GM19193 (cell line): Measurements from ENCODE around the gene UHRF1.

Source experiments
- POLR2A ChIP-seq: IDR thresholded peaks from 4 replicates; pipeline ENCODE4 v1.6.1; 2011; ENCODE audit not compliant: insufficient read depth, insufficient read length; ENCODE audit errors: extremely low read depth

Gene UHRF1

GRCh38 chr19:4993683-4994082 lies 84.4 kb downstream of the UHRF1 start:
- no peak for TF ChIP-seq POLR2A

DNA sequence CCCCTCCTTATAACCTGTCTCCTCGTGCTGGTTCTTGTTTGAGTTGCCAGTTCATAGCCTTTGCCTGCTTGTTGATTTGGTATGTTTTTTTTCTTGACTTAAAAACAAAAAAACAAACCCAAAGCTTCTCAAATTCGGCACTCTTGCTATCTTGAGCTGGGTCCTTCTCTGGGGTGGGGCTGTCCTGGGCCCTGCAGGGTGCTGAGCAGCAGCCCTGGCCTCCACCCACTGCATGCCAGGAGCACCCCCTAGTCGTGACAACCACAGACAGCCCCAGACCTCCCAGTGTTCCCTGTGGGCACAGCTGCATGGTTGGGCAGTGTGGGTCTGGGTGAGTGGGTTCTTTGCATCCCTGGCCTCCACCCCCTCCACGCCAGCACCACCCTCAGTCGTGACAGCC lies 87.4 kb downstream of the UHRF1 start:
- no peak for TF ChIP-seq POLR2A

- TF ChIP-seq POLR2A: no peak
Observed at GRCh38 chr19:4997297-4997696, 88.0 kb downstream of the UHRF1 start.

GRCh38 chr19:5000120-5000611 lies 90.9 kb downstream of the UHRF1 start:
- TF ChIP-seq POLR2A: no peak

GRCh38 chr19:5001615-5002014 lies 92.3 kb downstream of the UHRF1 start:
- no peak for TF ChIP-seq POLR2A

GRCh38 chr19:5002143-5002542 lies 92.8 kb downstream of the UHRF1 start:
- TF ChIP-seq POLR2A: no peak

- TF ChIP-seq POLR2A: no peak
Observed at GRCh38 chr19:5003781-5004180, 94.5 kb downstream of the UHRF1 start.

- TF ChIP-seq POLR2A: no peak
Observed at GRCh38 chr19:5005096-5005495, 95.8 kb downstream of the UHRF1 start.

DNA sequence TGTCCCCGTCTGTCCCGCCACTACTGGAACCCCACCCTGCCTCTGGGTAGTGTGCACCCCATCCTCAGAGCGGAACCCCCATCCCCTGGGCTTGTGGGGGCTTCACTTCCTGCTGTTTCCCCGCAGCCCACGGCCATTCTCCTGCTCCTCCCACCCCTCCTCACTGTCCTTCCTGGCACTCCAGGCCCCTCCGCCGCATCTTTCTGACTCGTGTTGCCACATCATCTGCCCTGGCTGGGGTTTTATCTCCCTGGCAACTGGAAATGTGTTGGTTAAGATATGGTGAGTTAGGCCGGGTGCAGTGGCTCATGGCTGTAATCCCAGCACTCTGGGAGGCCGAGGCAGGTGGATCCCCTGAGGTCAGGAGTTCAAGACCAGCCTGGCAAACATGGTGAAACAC lies 96.9 kb downstream of the UHRF1 start:
- TF ChIP-seq POLR2A: no peak

DNA sequence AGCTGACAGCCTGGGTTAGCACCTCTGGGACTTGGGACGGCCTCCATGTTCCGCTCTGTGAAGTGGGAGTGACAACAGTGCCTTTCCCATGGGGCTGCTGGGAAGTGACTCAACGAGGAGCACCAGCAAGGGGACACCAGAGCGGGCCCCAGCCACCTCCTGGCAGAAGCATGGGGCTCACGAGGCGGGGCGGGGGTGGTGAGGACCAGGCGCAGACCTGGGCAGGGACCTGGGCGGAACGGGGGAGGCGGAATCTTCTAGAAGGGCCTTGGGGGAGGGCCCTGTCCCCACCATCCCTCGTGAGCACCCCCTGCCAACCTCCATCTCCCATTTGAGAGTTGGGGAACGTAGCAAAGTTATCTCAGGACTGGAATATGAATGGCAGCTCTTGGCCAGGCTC lies 97.5 kb downstream of the UHRF1 start:
- no peak for TF ChIP-seq POLR2A
